GM12875 (cell line): Measurements from ENCODE around the gene NPSR1.

Source experiments
- H3K4me3 ChIP-seq: one replicate; pipeline ENCODE4 v1.5.1; 2011; ENCODE audit warnings: low read depth, low read length, control low read depth
- CTCF ChIP-seq: IDR thresholded peaks from 2 replicates; pipeline ENCODE4 v1.5.1; 2011; ENCODE audit warnings: low read depth, mild to moderate bottlenecking, control low read depth, inconsistent platforms, low read length, moderate library complexity, borderline replicate concordance; ENCODE audit not compliant: insufficient read depth

NPSR1 gene

GRCh38 chr7:34756691-34757090, 98.7 kb downstream of the NPSR1 start:
- no peak overlapping the region for H3K4me3 ChIP-seq
- no peak for TF ChIP-seq CTCF

- no peak for TF ChIP-seq CTCF
- no peak overlapping the region for H3K4me3 ChIP-seq
These were observed 99.6 kb downstream of the NPSR1 start for GRCh38 chr7:34757570-34758110.

GRCh38 chr7:34758111-34758601, 100.1 kb downstream of the NPSR1 start:
- no peak for TF ChIP-seq CTCF

GRCh38 chr7:34759477-34760125, 101.6 kb downstream of the NPSR1 start:
- peak; percentile 51 for TF ChIP-seq CTCF
- H3K4me3 ChIP-seq = no peak overlapping the region

More at GRCh38 chr7:34758111-34758601, 100.1 kb downstream of the NPSR1 start:
- H3K4me3 ChIP-seq = no peak overlapping the region

GRCh38 chr7:34760271-34760670, 102.3 kb downstream of the NPSR1 start:
- H3K4me3 ChIP-seq = no peak overlapping the region
- no peak for TF ChIP-seq CTCF

GRCh38 chr7:34761206-34761605, 103.2 kb downstream of the NPSR1 start:
- TF ChIP-seq CTCF = no peak
- H3K4me3 ChIP-seq = no peak overlapping the region

- no peak for TF ChIP-seq CTCF
- H3K4me3 ChIP-seq = no peak overlapping the region
These were observed 103.6 kb downstream of the NPSR1 start for GRCh38 chr7:34761627-34762026.
